ENCODE results near the gene YIPF5. TPM values are rescaled to one million over a fixed set of nuclear protein-coding genes. Genes with fewer than 3 reads are reported as not detected.

Gene YIPF5
- total RNA-seq, 2 donors from 2014 or later, result 46.8 to 54.0 TPM

DNA sequence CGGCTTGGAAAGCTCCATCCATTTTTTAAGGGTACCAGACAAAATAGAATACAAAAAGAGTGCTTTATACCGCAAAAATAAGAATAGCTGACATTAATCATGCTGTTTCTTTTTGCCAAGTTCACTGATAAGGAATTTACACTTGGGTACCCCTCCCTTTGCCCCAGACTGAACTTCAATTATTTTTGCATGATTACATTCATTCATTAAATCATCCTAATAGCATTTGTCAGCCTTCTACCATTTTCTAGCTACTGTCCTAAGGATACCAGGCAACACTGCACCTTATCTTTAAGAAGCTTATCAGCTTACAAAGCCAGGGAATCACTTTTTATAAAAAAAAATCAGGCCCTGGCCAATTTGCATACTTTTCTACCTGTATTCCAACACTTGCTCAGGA, 48.4 kb downstream of the YIPF5 start:
- Mint-ChIP-seq H3K4me1 (peaks cover 19% of the 10 kb centered on the region), H3K27ac (no peak overlapping the region), H3K27me3 (ENCODE audit: insufficient read depth) (no peaks in the 10 kb centered on the region), H3K9me3 (no peaks in the 10 kb centered on the region), H3K4me3 (no peak overlapping the region), H3K36me3 (ENCODE audit: low read depth) (no peaks in the 10 kb centered on the region)
- H3K9ac ChIP-seq (ENCODE audit: extremely low read depth, low read length, poor library complexity, severe bottlenecking), result no peak overlapping the region
- no peak overlapping the region for H3K4me3 ChIP-seq (ENCODE audit: low read length)
- H3K27ac ChIP-seq (ENCODE audit: low read depth, low read length), result no peak overlapping the region
- H3K9me3 ChIP-seq (ENCODE audit: control insufficient read depth, low read length), result no peaks in the 10 kb centered on the region
- no peaks in the 10 kb centered on the region for H3K36me3 ChIP-seq (ENCODE audit: control insufficient read depth, insufficient read depth, low read length)
- DNase-seq, result no peak
- 93 to 100% methylated on average over 2 of the region's 2 CpGs for WGBS, 2 experiments (ENCODE audit: insufficient coverage in 1 of 2, insufficient read length in 1 of 2)
- peaks cover 5% of the 10 kb centered on the region for H3K4me1 ChIP-seq (ENCODE audit: control insufficient read depth, insufficient read depth, low read length)
- TF ChIP-seq, protein P1, sequence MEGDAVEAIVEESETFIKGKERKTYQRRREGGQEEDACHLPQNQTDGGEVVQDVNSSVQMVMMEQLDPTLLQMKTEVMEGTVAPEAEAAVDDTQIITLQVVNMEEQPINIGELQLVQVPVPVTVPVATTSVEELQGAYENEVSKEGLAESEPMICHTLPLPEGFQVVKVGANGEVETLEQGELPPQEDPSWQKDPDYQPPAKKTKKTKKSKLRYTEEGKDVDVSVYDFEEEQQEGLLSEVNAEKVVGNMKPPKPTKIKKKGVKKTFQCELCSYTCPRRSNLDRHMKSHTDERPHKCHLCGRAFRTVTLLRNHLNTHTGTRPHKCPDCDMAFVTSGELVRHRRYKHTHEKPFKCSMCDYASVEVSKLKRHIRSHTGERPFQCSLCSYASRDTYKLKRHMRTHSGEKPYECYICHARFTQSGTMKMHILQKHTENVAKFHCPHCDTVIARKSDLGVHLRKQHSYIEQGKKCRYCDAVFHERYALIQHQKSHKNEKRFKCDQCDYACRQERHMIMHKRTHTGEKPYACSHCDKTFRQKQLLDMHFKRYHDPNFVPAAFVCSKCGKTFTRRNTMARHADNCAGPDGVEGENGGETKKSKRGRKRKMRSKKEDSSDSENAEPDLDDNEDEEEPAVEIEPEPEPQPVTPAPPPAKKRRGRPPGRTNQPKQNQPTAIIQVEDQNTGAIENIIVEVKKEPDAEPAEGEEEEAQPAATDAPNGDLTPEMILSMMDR (conservative IDR thresholded peaks at IDR 0.05), result no peak
- H3K27me3 ChIP-seq (ENCODE audit: control insufficient read depth, insufficient read depth, low read length, poor library complexity, severe bottlenecking), result no peaks in the 10 kb centered on the region

DNA sequence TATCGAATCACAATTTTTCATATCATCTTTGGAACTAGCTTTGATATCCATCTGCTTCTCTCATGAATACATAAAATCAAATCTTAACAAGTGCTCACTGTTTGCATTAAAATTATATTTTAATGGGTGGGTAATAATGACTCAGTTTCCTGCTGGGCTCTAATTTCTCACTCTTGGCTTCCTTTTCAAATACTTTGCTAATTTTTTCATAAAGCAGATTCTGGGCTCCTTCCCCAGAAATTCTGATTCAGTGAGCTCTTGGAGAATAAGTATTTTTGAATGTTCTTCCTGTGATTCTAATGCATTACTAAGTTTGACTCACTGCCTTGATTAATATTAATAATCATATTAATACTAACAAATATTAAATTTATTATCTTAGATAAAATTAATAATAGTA, 48.9 kb downstream of the YIPF5 start:
- TF ChIP-seq, protein P1 (conservative IDR thresholded peaks at IDR 0.05), result no peak
- no peaks in the 10 kb centered on the region for H3K27me3 ChIP-seq (ENCODE audit: control insufficient read depth, insufficient read depth, low read length, poor library complexity, severe bottlenecking)
- Mint-ChIP-seq H3K9me3 (no peaks in the 10 kb centered on the region), H3K27ac (no peak overlapping the region), H3K36me3 (ENCODE audit: low read depth) (no peaks in the 10 kb centered on the region), H3K4me1 (peaks cover 19% of the 10 kb centered on the region), H3K27me3 (ENCODE audit: insufficient read depth) (no peaks in the 10 kb centered on the region), H3K4me3 (no peak overlapping the region)
- no peak for DNase-seq
- no peak overlapping the region for H3K9ac ChIP-seq (ENCODE audit: extremely low read depth, low read length, poor library complexity, severe bottlenecking)
- WGBS, 2 experiments (ENCODE audit: insufficient coverage in 1 of 2, insufficient read length in 1 of 2), result 91 to 100% methylated on average over 1 of the region's 1 CpG
- no peaks in the 10 kb centered on the region for H3K36me3 ChIP-seq (ENCODE audit: control insufficient read depth, insufficient read depth, low read length)
- no peak overlapping the region for H3K27ac ChIP-seq (ENCODE audit: low read depth, low read length)
- no peaks in the 10 kb centered on the region for H3K9me3 ChIP-seq (ENCODE audit: control insufficient read depth, low read length)
- peaks cover 5% of the 10 kb centered on the region for H3K4me1 ChIP-seq (ENCODE audit: control insufficient read depth, insufficient read depth, low read length)
- no peak overlapping the region for H3K4me3 ChIP-seq (ENCODE audit: low read length)

DNA sequence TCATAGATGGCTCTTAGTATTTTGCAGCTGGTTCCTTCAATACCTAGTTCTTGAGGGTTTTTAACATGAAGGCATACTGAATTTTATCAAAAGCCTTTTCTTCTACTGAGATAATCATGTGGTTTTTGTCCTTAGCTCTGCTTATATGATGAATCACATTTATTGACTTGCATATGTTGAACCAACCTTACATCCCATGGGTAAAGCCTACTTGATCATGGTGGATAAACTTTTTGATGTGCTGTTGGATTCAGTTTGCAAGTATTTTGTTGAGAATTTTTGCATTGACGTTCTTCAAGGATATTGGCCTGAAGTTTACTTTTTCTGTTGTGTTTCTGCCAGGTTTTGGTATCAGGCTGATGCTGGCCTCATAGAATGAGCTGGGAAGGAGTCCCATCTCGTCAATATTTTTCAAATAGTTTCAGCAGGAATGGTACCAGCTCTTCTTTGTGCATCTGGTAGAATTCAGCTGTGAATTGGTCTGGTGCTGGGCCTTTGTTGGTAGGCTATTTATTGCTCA, 49.7 kb downstream of the YIPF5 start:
- H3K36me3 Mint-ChIP-seq (ENCODE audit: low read depth), result no peaks in the 10 kb centered on the region
- H3K4me3 ChIP-seq (ENCODE audit: low read length), result no peak overlapping the region
- TF ChIP-seq, protein P1 (conservative IDR thresholded peaks at IDR 0.05), result no peak
- no peak overlapping the region for H3K4me3 Mint-ChIP-seq
- H3K9me3 ChIP-seq (ENCODE audit: control insufficient read depth, low read length), result no peaks in the 10 kb centered on the region
- H3K27ac ChIP-seq (ENCODE audit: low read depth, low read length), result no peak overlapping the region
- no peak overlapping the region for H3K9ac ChIP-seq (ENCODE audit: extremely low read depth, low read length, poor library complexity, severe bottlenecking)
- no peak for DNase-seq
- WGBS, 2 experiments (ENCODE audit: insufficient coverage in 1 of 2, insufficient read length in 1 of 2), result 83 to 98% methylated on average over 2 of the region's 2 CpGs
- no peaks in the 10 kb centered on the region for H3K27me3 Mint-ChIP-seq (ENCODE audit: insufficient read depth)
- H3K4me1 ChIP-seq (ENCODE audit: control insufficient read depth, insufficient read depth, low read length), result peaks cover 5% of the 10 kb centered on the region
- H3K9me3 Mint-ChIP-seq, result no peaks in the 10 kb centered on the region
- peaks cover 18% of the 10 kb centered on the region for H3K4me1 Mint-ChIP-seq
- no peaks in the 10 kb centered on the region for H3K36me3 ChIP-seq (ENCODE audit: control insufficient read depth, insufficient read depth, low read length)
- no peak overlapping the region for H3K27ac Mint-ChIP-seq
- no peaks in the 10 kb centered on the region for H3K27me3 ChIP-seq (ENCODE audit: control insufficient read depth, insufficient read depth, low read length, poor library complexity, severe bottlenecking)

Measured in endodermal cell (in vitro differentiated cells).